Activated CD4-positive, alpha-beta T cell treated with anti-CD3 and anti-CD28 coated beads, Interleukin-2, amount 10 ng/mL, durations not matched to agents 24 days and 14 days (primary cell): ENCODE data around the gene FOXB1. TPM values are rescaled to one million over a fixed set of nuclear protein-coding genes. Genes with fewer than 3 reads are reported as not detected.

Experiments used
- DNase-seq: peaks from one replicate; pipeline ENCODE4 v3.0.0; 2022
- H3K27ac Mint-ChIP-seq: one replicate; pipeline ENCODE4 v1.8.0; 2022; ENCODE audit warnings: mild to moderate bottlenecking, mixed read lengths
- H3K27me3 Mint-ChIP-seq: one replicate; pipeline ENCODE4 v1.8.0; 2022; ENCODE audit warnings: mixed read lengths
- H3K36me3 Mint-ChIP-seq: one replicate; pipeline ENCODE4 v1.8.0; 2022; ENCODE audit warnings: low read depth, mild to moderate bottlenecking, mixed read lengths
- H3K4me1 Mint-ChIP-seq: one replicate; pipeline ENCODE4 v1.8.0; 2021; ENCODE audit warnings: mixed read lengths
- H3K4me3 Mint-ChIP-seq: one replicate; pipeline ENCODE4 v1.8.0; 2022; ENCODE audit warnings: mild to moderate bottlenecking, moderate library complexity, mixed read lengths
- H3K9me3 Mint-ChIP-seq: one replicate; pipeline ENCODE4 v1.8.0; 2021; ENCODE audit warnings: mixed read lengths
- intact Hi-C: fragments of 100-400 bp; cut with micrococcal nuclease; formaldehyde crosslinking; loops from one replicate; pipeline ENCODE4 v1.15.1; 2023
- total RNA-seq: library from RNA; stranded (reverse); gene quantifications from 2 replicates; pipeline ENCODE4 v1.2.3, GENCODE V29; 2022

The FOXB1 gene
- total RNA-seq = 0.54 and 0.68 TPM in 2 replicates

GRCh38 chr15:60004009-60004845, at the start of gene FOXB1:
Gene FOXB1 (plus strand): TSS chr15:60004311. CDS start chr15:60004964, 653 bp downstream.
- Mint-ChIP-seq H3K4me3 (peak within 1 kb of the TSS; percentile 93), H3K27me3 (peaks cover 86% of the 10 kb centered on the region), H3K9me3 (peaks cover 19% of the 10 kb centered on the region), H3K4me1 (peaks cover 55% of the 10 kb centered on the region), H3K36me3 (peaks cover 14% of the 10 kb centered on the region), H3K27ac (peak within 1 kb of the TSS; percentile 96)
- DNase-seq = peak; percentile 83
- intact Hi-C loops = loop anchor here (2.0 to 10.0 kb wide), 3 partner anchors 123 to 1942 kb away; no protein-coding TSS in a partner anchor

GRCh38 chr15:59958288-59958687, 45.8 kb upstream of the FOXB1 start:
- Mint-ChIP-seq H3K27ac (no peak overlapping the region), H3K4me3 (no peak overlapping the region), H3K9me3 (peaks cover 40% of the 10 kb centered on the region), H3K4me1 (peaks cover 2% of the 10 kb centered on the region), H3K27me3 (peaks cover 15% of the 10 kb centered on the region), H3K36me3 (peaks cover 8% of the 10 kb centered on the region)
- intact Hi-C loops = no loop called here
- DNase-seq = no peak

GRCh38 chr15:59960318-59960717, 43.8 kb upstream of the FOXB1 start:
- DNase-seq = no peak
- Mint-ChIP-seq H3K4me3 (no peak overlapping the region), H3K9me3 (peaks cover 48% of the 10 kb centered on the region), H3K4me1 (peaks cover 3% of the 10 kb centered on the region), H3K36me3 (peaks cover 12% of the 10 kb centered on the region), H3K27me3 (peaks cover 13% of the 10 kb centered on the region), H3K27ac (no peak overlapping the region)
- intact Hi-C loops = no loop called here

- Mint-ChIP-seq H3K4me1 (peaks cover 9% of the 10 kb centered on the region), H3K9me3 (peaks cover 31% of the 10 kb centered on the region), H3K27ac (no peak overlapping the region), H3K4me3 (no peak overlapping the region), H3K27me3 (peaks cover 5% of the 10 kb centered on the region), H3K36me3 (peaks cover 12% of the 10 kb centered on the region)
- no peak for DNase-seq
- intact Hi-C loops = no loop called here
Observed at GRCh38 chr15:59963322-59963721, 40.8 kb upstream of the FOXB1 start.

GRCh38 chr15:59963925-59964324, 40.2 kb upstream of the FOXB1 start:
- H3K27ac Mint-ChIP-seq = no peak overlapping the region
- intact Hi-C loops = no loop called here
- H3K36me3 Mint-ChIP-seq = peaks cover 12% of the 10 kb centered on the region
- peaks cover 31% of the 10 kb centered on the region for H3K9me3 Mint-ChIP-seq
- peaks cover 5% of the 10 kb centered on the region for H3K27me3 Mint-ChIP-seq
- DNase-seq = no peak
- H3K4me1 Mint-ChIP-seq = peaks cover 9% of the 10 kb centered on the region
- H3K4me3 Mint-ChIP-seq = no peak overlapping the region

GRCh38 chr15:59965741-59966140, 38.4 kb upstream of the FOXB1 start:
- intact Hi-C loops = no loop called here
- H3K9me3 Mint-ChIP-seq = peaks cover 25% of the 10 kb centered on the region

GRCh38 chr15:59966262-59966661, 37.8 kb upstream of the FOXB1 start:
- no peak overlapping the region for H3K27ac Mint-ChIP-seq
- peaks cover 25% of the 10 kb centered on the region for H3K9me3 Mint-ChIP-seq
- peaks cover 9% of the 10 kb centered on the region for H3K4me1 Mint-ChIP-seq
- DNase-seq = no peak
- H3K36me3 Mint-ChIP-seq = peaks cover 7% of the 10 kb centered on the region
- H3K27me3 Mint-ChIP-seq = peaks cover 11% of the 10 kb centered on the region
- no peak overlapping the region for H3K4me3 Mint-ChIP-seq
- intact Hi-C loops = no loop called here

More at GRCh38 chr15:59965741-59966140, 38.4 kb upstream of the FOXB1 start:
- peaks cover 7% of the 10 kb centered on the region for H3K36me3 Mint-ChIP-seq
- H3K27me3 Mint-ChIP-seq = peaks cover 9% of the 10 kb centered on the region
- H3K4me1 Mint-ChIP-seq = peaks cover 9% of the 10 kb centered on the region
- no peak overlapping the region for H3K4me3 Mint-ChIP-seq
- no peak overlapping the region for H3K27ac Mint-ChIP-seq
- no peak for DNase-seq

- no peak for DNase-seq
- Mint-ChIP-seq H3K27ac (no peak overlapping the region), H3K36me3 (peaks cover 3% of the 10 kb centered on the region), H3K9me3 (peaks cover 14% of the 10 kb centered on the region), H3K4me1 (peaks cover 9% of the 10 kb centered on the region), H3K4me3 (no peak overlapping the region), H3K27me3 (peaks cover 18% of the 10 kb centered on the region)
- intact Hi-C loops = no loop called here
Observed at GRCh38 chr15:59968314-59968713, 35.8 kb upstream of the FOXB1 start.

- no peak overlapping the region for H3K27ac Mint-ChIP-seq
- intact Hi-C loops = no loop called here
- peaks cover 22% of the 10 kb centered on the region for H3K27me3 Mint-ChIP-seq
- DNase-seq = no peak
- H3K9me3 Mint-ChIP-seq = peaks cover 5% of the 10 kb centered on the region
- H3K4me3 Mint-ChIP-seq = no peak overlapping the region
- H3K4me1 Mint-ChIP-seq = peaks cover 24% of the 10 kb centered on the region
- H3K36me3 Mint-ChIP-seq = peaks cover 3% of the 10 kb centered on the region
Observed at GRCh38 chr15:59972241-59972640, 31.9 kb upstream of the FOXB1 start.

- H3K27me3 Mint-ChIP-seq = peaks cover 18% of the 10 kb centered on the region
- peaks cover 7% of the 10 kb centered on the region for H3K9me3 Mint-ChIP-seq
- peak overlapping the region; percentile 71 for H3K27ac Mint-ChIP-seq
- peak; percentile 90 for DNase-seq
- H3K4me3 Mint-ChIP-seq = peak overlapping the region; percentile 61
- H3K36me3 Mint-ChIP-seq = peaks cover 3% of the 10 kb centered on the region
- peaks cover 27% of the 10 kb centered on the region for H3K4me1 Mint-ChIP-seq
- intact Hi-C loops = loop anchor here (5.0 kb wide), 1 partner anchor 59 kb away; no protein-coding TSS in a partner anchor
Observed at GRCh38 chr15:59976480-59977271, 27.4 kb upstream of the FOXB1 start.

- Mint-ChIP-seq H3K27ac (no peak overlapping the region), H3K4me3 (no peak overlapping the region), H3K4me1 (peaks cover 21% of the 10 kb centered on the region), H3K36me3 (no peaks in the 10 kb centered on the region), H3K27me3 (peaks cover 84% of the 10 kb centered on the region), H3K9me3 (no peaks in the 10 kb centered on the region)
- intact Hi-C loops = no loop called here
- DNase-seq = no peak
Observed at GRCh38 chr15:59991834-59992233, 12.3 kb upstream of the FOXB1 start.

- Mint-ChIP-seq H3K4me3 (no peak overlapping the region), H3K36me3 (no peaks in the 10 kb centered on the region), H3K27me3 (peaks cover 85% of the 10 kb centered on the region), H3K4me1 (peaks cover 30% of the 10 kb centered on the region), H3K9me3 (no peaks in the 10 kb centered on the region), H3K27ac (no peak overlapping the region)
- intact Hi-C loops = no loop called here
- DNase-seq = no peak
Observed at GRCh38 chr15:59993041-59993750, 10.9 kb upstream of the FOXB1 start.

GRCh38 chr15:59993950-59994401, 10.1 kb upstream of the FOXB1 start:
- H3K4me1 Mint-ChIP-seq = peaks cover 32% of the 10 kb centered on the region
- H3K27me3 Mint-ChIP-seq = peaks cover 88% of the 10 kb centered on the region
- no peaks in the 10 kb centered on the region for H3K9me3 Mint-ChIP-seq
- intact Hi-C loops = no loop called here
- no peak overlapping the region for H3K27ac Mint-ChIP-seq
- H3K36me3 Mint-ChIP-seq = no peaks in the 10 kb centered on the region
- peak overlapping the region; percentile 15 for H3K4me3 Mint-ChIP-seq
- DNase-seq = peak; percentile 57
